CD14-positive monocyte (primary cell): Measurements from ENCODE around the gene VAT1. TPM values are rescaled to one million over a fixed set of nuclear protein-coding genes. Genes with fewer than 3 reads are reported as not detected.
A peak's percentile ranks its signal among the peaks of the same experiment; 100 is the strongest.

ENCODE experiments used
- DNase-seq, 3 donors: peaks; one replicate each; pipeline ENCODE4 v3.0.0-alpha.2; 2011 to 2022
- H2AFZ ChIP-seq: 2 replicates; pipeline ENCODE4 v1.6.0; 2012; ENCODE audit warnings: mild to moderate bottlenecking, low read depth, low read length, inconsistent platforms; ENCODE audit not compliant: insufficient read depth, poor library complexity, severe bottlenecking
- H3K27ac ChIP-seq, 2 donors: 1 replicate in 1 of 2; 2 replicates in 1 of 2; pipeline ENCODE4 v1.5.1; 2012 to 2013; ENCODE audit warnings: low read length in 2 of 2, control low read depth in 1 of 2, inconsistent platforms in 1 of 2, low read depth in 1 of 2, mild to moderate bottlenecking in 1 of 2
- H3K27me3 ChIP-seq, 2 donors: one replicate each; pipeline versions ENCODE4 v1.6.0 to v1.6.1; 2011 to 2013; ENCODE audit warnings: low read length in 2 of 2; ENCODE audit not compliant: control insufficient read depth in 2 of 2, insufficient read depth in 2 of 2
- H3K36me3 ChIP-seq, 2 donors: replicated peaks in 1 of 2; 1 replicate in 1 of 2; 2 replicates in 1 of 2; pipeline versions ENCODE4 v1.5.1 to v1.6.1; 2012 to 2013; ENCODE audit warnings: low read length in 2 of 2, control low read depth in 1 of 2, inconsistent platforms in 1 of 2, mild to moderate bottlenecking in 1 of 2; ENCODE audit not compliant: insufficient read depth in 2 of 2, control insufficient read depth in 1 of 2
- H3K4me1 ChIP-seq, 2 donors: 1 replicate in 1 of 2; 2 replicates in 1 of 2; pipeline versions ENCODE4 v1.5.1 to v1.6.1; 2012 to 2013; ENCODE audit warnings: low read length in 2 of 2, control low read depth in 1 of 2, inconsistent platforms in 1 of 2, mild to moderate bottlenecking in 1 of 2, moderate library complexity in 1 of 2; ENCODE audit not compliant: insufficient read depth in 2 of 2, control insufficient read depth in 1 of 2
- H3K4me2 ChIP-seq: replicated peaks from 2 replicates; pipeline ENCODE3; 2012; ENCODE audit warnings: low read length, moderate library complexity, mild to moderate bottlenecking; ENCODE audit not compliant: poor library complexity, severe bottlenecking; ENCODE audit errors: extremely low read depth
- H3K4me3 ChIP-seq, 3 experiments: fragments of 200-600 bp in 1 of 3; sonication (generic) in 1 of 3; replicated peaks in 1 of 3; 1 replicate in 2 of 3; 2 replicates in 1 of 3; pipeline ENCODE4 v1.5.1; 2011 to 2013; ENCODE audit warnings: low read length in 3 of 3, mild to moderate bottlenecking in 3 of 3, control low read depth in 2 of 3, low read depth in 2 of 3, inconsistent platforms in 1 of 3, moderate library complexity in 1 of 3
- H3K79me2 ChIP-seq: 2 replicates; pipeline ENCODE4 v1.6.0; 2012; ENCODE audit warnings: mild to moderate bottlenecking, control low read depth, inconsistent platforms, low read length, moderate library complexity; ENCODE audit not compliant: insufficient read depth
- H3K9ac ChIP-seq: 2 replicates; pipeline ENCODE4 v1.6.0; 2017; ENCODE audit warnings: low read length, mild to moderate bottlenecking; ENCODE audit not compliant: insufficient read depth, poor library complexity, severe bottlenecking
- H3K9me3 ChIP-seq, 2 donors: replicated peaks in 1 of 2; 1 replicate in 1 of 2; 2 replicates in 1 of 2; pipeline versions ENCODE4 v1.5.1 to v1.6.1; 2012 to 2013; ENCODE audit warnings: low read length in 2 of 2, control low read depth in 1 of 2; ENCODE audit not compliant: control insufficient read depth in 1 of 2, insufficient read depth in 1 of 2
- H4K20me1 ChIP-seq: 2 replicates; pipeline ENCODE4 v1.6.0; 2012; ENCODE audit warnings: mild to moderate bottlenecking, low read length, control low read depth, moderate library complexity; ENCODE audit not compliant: insufficient read depth
- H3K27ac Mint-ChIP-seq, 7 donors: one replicate each; pipeline ENCODE4 v1.8.0; 2020; ENCODE audit warnings: mild to moderate bottlenecking in 7 of 7, mixed read lengths in 7 of 7, moderate library complexity in 6 of 7, inconsistent platforms in 2 of 7
- H3K27me3 Mint-ChIP-seq, 3 donors: one replicate each; pipeline ENCODE4 v1.8.0; 2021 to 2022; ENCODE audit warnings: low read depth in 3 of 3, mild to moderate bottlenecking in 3 of 3, mixed read lengths in 3 of 3, moderate library complexity in 3 of 3, inconsistent platforms in 1 of 3
- H3K36me3 Mint-ChIP-seq, 2 donors: one replicate each; pipeline ENCODE4 v1.8.0; 2020; ENCODE audit warnings: mixed read lengths in 2 of 2, inconsistent platforms in 1 of 2, mild to moderate bottlenecking in 1 of 2
- H3K4me1 Mint-ChIP-seq: one replicate; pipeline ENCODE4 v1.8.0; 2020; ENCODE audit warnings: mild to moderate bottlenecking, mixed read lengths
- H3K4me3 Mint-ChIP-seq, 2 donors: one replicate each; pipeline ENCODE4 v1.8.0; 2020; ENCODE audit warnings: mild to moderate bottlenecking in 2 of 2, mixed read lengths in 2 of 2, moderate library complexity in 1 of 2
- H3K9me3 Mint-ChIP-seq, 7 donors: one replicate each; pipeline ENCODE4 v1.8.0; 2020 to 2022; ENCODE audit warnings: mixed read lengths in 7 of 7, mild to moderate bottlenecking in 6 of 7, moderate library complexity in 6 of 7, inconsistent platforms in 2 of 7
- WGBS: methylation state at CpG from one replicate; pipeline ENCODE4 v1.1.5; 2013; ENCODE audit warnings: missing lambda C conversion rate; ENCODE audit not compliant: insufficient coverage; 5-methylcytosine and 5-hydroxymethylcytosine counted together
- intact Hi-C, 2 donors: fragments of 100-400 bp; cut with micrococcal nuclease; formaldehyde crosslinking; loops; one replicate each; pipeline versions ENCODE4 v1.15.0 to v1.15.1; 2023
- polyA plus RNA-seq, 3 donors: library from polyadenylated mRNA; depleted of rRNA in 1 of 3; unstranded in 2 of 3; stranded (reverse) in 1 of 3; fragments of 300-500 nt in 2 of 3; fragments of >200 nt in 1 of 3; fragmentation: Illumina TruSeq in 2 of 3; gene quantifications; 1 replicate in 2 of 3; 2 replicates in 1 of 3; pipeline ENCODE4 v1.2.3, GENCODE V29; 2012 to 2021
- TF ChIP-seq, protein P1 (sequence below): fragments of 200-600 bp; IDR thresholded peaks from one replicate; pipeline ENCODE4 v1.8.0; 2022; ENCODE audit warnings: antibody characterized with exemption, mild to moderate bottlenecking

Gene VAT1
- polyA plus RNA-seq, 3 donors = 12.7 to 39.5 (median 38.0) TPM

DNA sequence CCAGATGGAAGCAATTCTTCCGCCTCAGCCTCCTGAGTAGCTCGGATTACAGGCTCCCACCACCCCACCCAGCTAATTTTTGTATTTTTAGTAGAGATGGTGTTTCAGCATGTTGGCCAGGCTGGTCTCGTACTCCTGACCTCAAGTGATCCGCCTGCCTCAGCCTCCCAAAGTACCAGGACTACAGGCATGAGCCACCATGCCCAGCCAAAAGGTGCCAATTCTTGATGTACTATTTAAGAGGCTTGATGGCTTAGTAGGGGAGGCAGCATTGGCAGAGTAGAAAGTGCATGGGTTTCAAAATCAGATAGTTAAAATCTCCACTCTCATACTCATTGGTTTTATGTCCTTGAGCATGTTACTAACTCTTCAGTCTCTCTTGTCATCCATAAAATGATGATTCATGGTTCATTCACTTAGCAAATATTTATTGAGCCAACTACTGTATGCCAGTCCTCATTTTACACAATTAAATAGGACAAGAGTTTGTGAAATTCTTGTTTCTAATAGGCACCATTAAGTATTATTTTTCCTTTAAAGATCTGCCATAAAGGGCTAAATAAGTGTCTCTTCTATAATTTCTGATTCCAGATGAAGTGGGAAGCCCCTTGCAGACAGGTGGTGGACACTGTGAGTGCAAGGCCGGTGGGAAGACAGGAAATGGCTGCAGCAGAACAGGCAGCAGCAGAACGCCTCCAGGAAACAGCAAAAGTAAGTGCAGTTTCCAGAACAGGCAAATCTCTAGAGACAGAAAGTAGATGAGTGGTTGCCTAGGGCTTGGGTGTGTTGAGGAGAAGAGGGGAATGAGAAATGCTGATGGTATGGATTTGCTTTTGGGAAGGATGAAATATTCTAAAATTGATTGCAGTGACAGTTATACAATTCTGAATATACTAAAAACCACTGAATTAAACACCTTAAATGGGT is 32.2 kb downstream of the VAT1 start:
- TF ChIP-seq, protein P1, sequence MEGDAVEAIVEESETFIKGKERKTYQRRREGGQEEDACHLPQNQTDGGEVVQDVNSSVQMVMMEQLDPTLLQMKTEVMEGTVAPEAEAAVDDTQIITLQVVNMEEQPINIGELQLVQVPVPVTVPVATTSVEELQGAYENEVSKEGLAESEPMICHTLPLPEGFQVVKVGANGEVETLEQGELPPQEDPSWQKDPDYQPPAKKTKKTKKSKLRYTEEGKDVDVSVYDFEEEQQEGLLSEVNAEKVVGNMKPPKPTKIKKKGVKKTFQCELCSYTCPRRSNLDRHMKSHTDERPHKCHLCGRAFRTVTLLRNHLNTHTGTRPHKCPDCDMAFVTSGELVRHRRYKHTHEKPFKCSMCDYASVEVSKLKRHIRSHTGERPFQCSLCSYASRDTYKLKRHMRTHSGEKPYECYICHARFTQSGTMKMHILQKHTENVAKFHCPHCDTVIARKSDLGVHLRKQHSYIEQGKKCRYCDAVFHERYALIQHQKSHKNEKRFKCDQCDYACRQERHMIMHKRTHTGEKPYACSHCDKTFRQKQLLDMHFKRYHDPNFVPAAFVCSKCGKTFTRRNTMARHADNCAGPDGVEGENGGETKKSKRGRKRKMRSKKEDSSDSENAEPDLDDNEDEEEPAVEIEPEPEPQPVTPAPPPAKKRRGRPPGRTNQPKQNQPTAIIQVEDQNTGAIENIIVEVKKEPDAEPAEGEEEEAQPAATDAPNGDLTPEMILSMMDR = no peak
- Histone ChIP-seq H3K36me3 (peaks cover 65 to 83% of the 10 kb centered on the region in 2 donors), H3K79me2 (peaks cover 16% of the 10 kb centered on the region), H3K9me3 (no peaks in the 10 kb centered on the region), H3K4me1 (peaks cover 12 to 19% of the 10 kb centered on the region in 2 donors), H3K4me2 (no peak overlapping the region), H3K4me3 (no peak overlapping the region), H2AFZ (no peak overlapping the region), H4K20me1 (peaks cover 7% of the 10 kb centered on the region), H3K27ac (no peak overlapping the region), H3K9ac (no peak overlapping the region), H3K27me3 (no peaks in the 10 kb centered on the region)
- Mint-ChIP-seq H3K27me3 (peaks cover 0 to 2% (median 0%) of the 10 kb centered on the region in 3 donors), H3K9me3 (no peaks in the 10 kb centered on the region), H3K27ac (peak overlapping the region in 1 of 7 donors; percentile 70), H3K36me3 (peaks cover 72 to 85% of the 10 kb centered on the region in 2 donors), H3K4me3 (no peak overlapping the region), H3K4me1 (peaks cover 11% of the 10 kb centered on the region)
- intact Hi-C loops = loop anchor here in 1 of 2 donors (10.0 kb wide), 1 partner anchor 145 kb away; the partner anchor contains the start of gene AOC2
- DNase-seq = no peak
- 75% methylated on average over 2 of the region's 6 CpGs for WGBS

DNA sequence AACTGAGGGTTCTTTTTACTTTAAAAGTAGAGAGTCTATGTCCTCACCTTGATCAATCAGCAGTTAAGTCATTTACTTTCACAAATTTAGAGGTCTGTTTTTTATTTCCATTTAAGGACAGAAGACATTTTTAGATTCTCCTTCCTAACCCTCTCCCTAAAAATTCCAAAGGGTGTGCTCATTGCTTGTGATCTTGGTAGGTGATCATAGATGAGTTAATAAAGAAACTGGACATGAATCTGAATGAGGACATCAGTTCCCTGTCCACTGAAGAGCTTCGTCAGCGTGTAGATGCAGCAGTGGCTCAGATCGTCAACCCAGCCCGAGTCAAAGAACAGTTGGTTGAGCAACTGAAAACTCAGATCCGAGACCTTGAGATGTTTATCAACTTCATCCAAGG is 33.0 kb downstream of the VAT1 start:
- no peak for DNase-seq
- no peaks in the 10 kb centered on the region for H3K9me3 Mint-ChIP-seq
- H2AFZ ChIP-seq = no peak overlapping the region
- no peak overlapping the region for H3K4me3 ChIP-seq
- H3K9ac ChIP-seq = no peak overlapping the region
- no peak overlapping the region for H3K27ac ChIP-seq
- H3K4me2 ChIP-seq = no peak overlapping the region
- no peaks in the 10 kb centered on the region for H3K9me3 ChIP-seq
- peaks cover 20 to 28% of the 10 kb centered on the region in 2 donors for H3K4me1 ChIP-seq
- no peak overlapping the region for H3K4me3 Mint-ChIP-seq
- H3K4me1 Mint-ChIP-seq = peaks cover 19% of the 10 kb centered on the region
- peaks cover 0 to 2% (median 0%) of the 10 kb centered on the region in 3 donors for H3K27me3 Mint-ChIP-seq
- intact Hi-C loops = no loop called here
- peaks cover 7% of the 10 kb centered on the region for H4K20me1 ChIP-seq
- peaks cover 22% of the 10 kb centered on the region for H3K79me2 ChIP-seq
- H3K36me3 Mint-ChIP-seq = peaks cover 66 to 79% of the 10 kb centered on the region in 2 donors
- H3K27ac Mint-ChIP-seq = peak overlapping the region in 1 of 7 donors; percentile 47
- TF ChIP-seq, protein P1 = no peak
- H3K36me3 ChIP-seq = peaks cover 62 to 75% of the 10 kb centered on the region in 2 donors
- WGBS = 100% methylated on average over 2 of the region's 5 CpGs
- H3K27me3 ChIP-seq = no peaks in the 10 kb centered on the region
